Effector memory CD4-positive, alpha-beta T cell (primary cell): Measurements from ENCODE around the gene LZTS3.
"Not testable (repeated sequence)": the region's sequence is repeated elsewhere in the genome, so short reads cannot be mapped to it uniquely, and the experiment has no call there.

Experiments used
- DNase-seq, 3 donors: peaks; one replicate each; pipeline ENCODE4 v3.0.0-alpha.2; 2020
- H3K27ac ChIP-seq: 2 replicates; pipeline ENCODE4 v1.7.0; 2013; ENCODE audit warnings: mild to moderate bottlenecking, low read length, moderate library complexity; ENCODE audit not compliant: insufficient read depth, poor library complexity, severe bottlenecking
- H3K27me3 ChIP-seq: replicated peaks from 2 replicates; pipeline ENCODE4 v1.7.0; 2013; ENCODE audit warnings: mild to moderate bottlenecking, low read length; ENCODE audit not compliant: insufficient read depth, control insufficient read depth, poor library complexity, severe bottlenecking
- H3K36me3 ChIP-seq: 2 replicates; pipeline ENCODE4 v1.7.0; 2013; ENCODE audit warnings: mild to moderate bottlenecking, low read length, moderate library complexity; ENCODE audit not compliant: control insufficient read depth, insufficient read depth
- H3K4me1 ChIP-seq: 2 replicates; pipeline ENCODE4 v1.7.0; 2013; ENCODE audit warnings: low read length, mild to moderate bottlenecking; ENCODE audit not compliant: control insufficient read depth, insufficient read depth, poor library complexity, severe bottlenecking
- H3K4me3 ChIP-seq: 2 replicates; pipeline ENCODE4 v1.7.0; 2013; ENCODE audit warnings: low read length, low read depth, mild to moderate bottlenecking; ENCODE audit not compliant: insufficient read depth, poor library complexity, severe bottlenecking
- H3K9me3 ChIP-seq: 2 replicates; pipeline ENCODE4 v1.7.0; 2013; ENCODE audit warnings: mild to moderate bottlenecking, low read length, moderate library complexity; ENCODE audit not compliant: control insufficient read depth

LZTS3 gene

GRCh38 chr20:3137492-3137891 is 35.9 kb downstream of the LZTS3 start:
- no peak overlapping the region for H3K4me3 ChIP-seq
- DNase-seq: no peak
- no peaks in the 10 kb centered on the region for H3K36me3 ChIP-seq
- no peaks in the 10 kb centered on the region for H3K4me1 ChIP-seq
- no peaks in the 10 kb centered on the region for H3K9me3 ChIP-seq
- H3K27me3 ChIP-seq: no peaks in the 10 kb centered on the region
- H3K27ac ChIP-seq: no peak overlapping the region

- Histone ChIP-seq H3K9me3 (no peaks in the 10 kb centered on the region), H3K4me1 (no peaks in the 10 kb centered on the region), H3K4me3 (no peak overlapping the region), H3K36me3 (no peaks in the 10 kb centered on the region), H3K27ac (no peak overlapping the region), H3K27me3 (no peaks in the 10 kb centered on the region)
- DNase-seq: no peak
Observed at GRCh38 chr20:3135507-3136070, 37.8 kb downstream of the LZTS3 start.

GRCh38 chr20:3134151-3134550 is 39.2 kb downstream of the LZTS3 start:
- DNase-seq: no peak
- Histone ChIP-seq H3K36me3 (no peaks in the 10 kb centered on the region), H3K27me3 (no peaks in the 10 kb centered on the region), H3K27ac (no peak overlapping the region), H3K4me3 (no peak overlapping the region), H3K4me1 (no peaks in the 10 kb centered on the region), H3K9me3 (no peaks in the 10 kb centered on the region)

- Histone ChIP-seq H3K9me3 (no peaks in the 10 kb centered on the region), H3K27ac (no peak overlapping the region), H3K36me3 (no peaks in the 10 kb centered on the region), H3K4me1 (no peaks in the 10 kb centered on the region), H3K27me3 (no peaks in the 10 kb centered on the region), H3K4me3 (no peak overlapping the region)
- no peak for DNase-seq
Observed at GRCh38 chr20:3133155-3133554, 40.2 kb downstream of the LZTS3 start.

GRCh38 chr20:3130051-3130600 is 43.2 kb downstream of the LZTS3 start:
- Histone ChIP-seq H3K4me1 (no peaks in the 10 kb centered on the region), H3K36me3 (no peaks in the 10 kb centered on the region), H3K4me3 (no peak overlapping the region), H3K27me3 (no peaks in the 10 kb centered on the region), H3K9me3 (no peaks in the 10 kb centered on the region), H3K27ac (no peak overlapping the region)
- DNase-seq: no peak

- Histone ChIP-seq H3K27ac (no peak overlapping the region), H3K27me3 (no peaks in the 10 kb centered on the region), H3K4me1 (no peaks in the 10 kb centered on the region), H3K36me3 (no peaks in the 10 kb centered on the region), H3K4me3 (no peak overlapping the region), H3K9me3 (no peaks in the 10 kb centered on the region)
- DNase-seq: no peak
Observed at GRCh38 chr20:3129094-3129493, 44.3 kb downstream of the LZTS3 start.

GRCh38 chr20:3128275-3128984 is 44.9 kb downstream of the LZTS3 start:
- DNase-seq: no peak
- Histone ChIP-seq H3K4me3 (no peak overlapping the region), H3K9me3 (no peaks in the 10 kb centered on the region), H3K27me3 (no peaks in the 10 kb centered on the region), H3K36me3 (no peaks in the 10 kb centered on the region), H3K27ac (no peak overlapping the region), H3K4me1 (peaks cover 2% of the 10 kb centered on the region)

GRCh38 chr20:3126527-3126859 is 46.9 kb downstream of the LZTS3 start:
- H3K27me3 ChIP-seq: no peaks in the 10 kb centered on the region
- H3K36me3 ChIP-seq: no peaks in the 10 kb centered on the region
- no peaks in the 10 kb centered on the region for H3K9me3 ChIP-seq
- no peak for DNase-seq
- H3K27ac ChIP-seq: no peak overlapping the region
- peaks cover 11% of the 10 kb centered on the region for H3K4me1 ChIP-seq
- no peak overlapping the region for H3K4me3 ChIP-seq

GRCh38 chr20:3125776-3126526 is 47.4 kb downstream of the LZTS3 start:
- H3K27ac ChIP-seq, H3K4me3 ChIP-seq, H3K9me3 ChIP-seq, H3K27me3 ChIP-seq, H3K36me3 ChIP-seq, DNase-seq: not testable (repeated sequence)
- H3K4me1 ChIP-seq: peaks cover 17% of the 10 kb centered on the region
